B cell (primary cell): ENCODE results near the gene PIMREG. TPM values are rescaled to one million over a fixed set of nuclear protein-coding genes. Genes with fewer than 3 reads are reported as not detected.

Experiments used
- ATAC-seq: fragments of 200-7000 bp; cut with Tn5 transposase; one replicate; pipeline ENCODE4 v1.10.0; 2021; ENCODE audit warnings: low read depth, mild to moderate bottlenecking, moderate number of reproducible peaks, moderate library complexity
- CTCF ChIA-PET: fragments of 350-600 bp; sonication (Branson Sonifier 250); formaldehyde crosslinking; loops from one replicate; lab custom pipeline; 2021; ENCODE audit warnings: antibody characterized with exemption, inconsistent platforms; lab: Charles Lee
- POLR2A ChIA-PET: fragments of 350-600 bp; sonication (Branson Sonifier 250); formaldehyde crosslinking; loops from one replicate; lab custom pipeline; 2021; ENCODE audit warnings: antibody characterized with exemption; lab: Charles Lee
- DNase-seq: peaks from one replicate; pipeline ENCODE4 v3.0.0; 2013
- H2AFZ ChIP-seq: 2 replicates; pipeline ENCODE4 v1.6.1; 2012; ENCODE audit warnings: mild to moderate bottlenecking, low read depth, low read length; ENCODE audit not compliant: insufficient read depth, poor library complexity, severe bottlenecking
- H3K27ac ChIP-seq, 2 donors: 1 replicate in 1 of 2; 2 replicates in 1 of 2; pipeline ENCODE4 v1.5.1; 2012 to 2013; ENCODE audit warnings: low read length in 2 of 2, mild to moderate bottlenecking in 2 of 2, moderate library complexity in 1 of 2
- H3K27me3 ChIP-seq, 4 experiments: fragments of 200-600 bp in 1 of 4; sonication (generic) in 1 of 4; replicated peaks in 1 of 4; 1 replicate in 2 of 4; 2 replicates in 2 of 4; pipeline versions ENCODE4 v1.6.1 to v1.7.0; 2013 to 2016; ENCODE audit warnings: low read length in 3 of 4, mild to moderate bottlenecking in 2 of 4, mixed read lengths in 1 of 4, moderate library complexity in 1 of 4; ENCODE audit not compliant: insufficient read depth in 4 of 4, control insufficient read depth in 3 of 4; ENCODE audit errors: control extremely low read depth in 1 of 4
- H3K36me3 ChIP-seq, 2 experiments: replicated peaks in 1 of 2; 1 replicate in 1 of 2; 2 replicates in 1 of 2; pipeline versions ENCODE4 v1.6.1 to v1.7.1; 2013; ENCODE audit warnings: low read length in 1 of 2; ENCODE audit not compliant: insufficient read depth in 2 of 2, control insufficient read depth in 1 of 2; ENCODE audit errors: control extremely low read depth in 1 of 2, extremely low read depth in 1 of 2
- H3K4me1 ChIP-seq, 2 donors: fragments of 200-600 bp in 1 of 2; sonication (generic) in 1 of 2; 1 replicate in 1 of 2; 2 replicates in 1 of 2; pipeline versions ENCODE4 v1.5.1 to v1.6.1; 2013 to 2017; ENCODE audit warnings: low read length in 2 of 2; ENCODE audit not compliant: control insufficient read depth in 2 of 2, insufficient read depth in 2 of 2
- H3K4me2 ChIP-seq: replicated peaks from 2 replicates; pipeline ENCODE3; 2012; ENCODE audit warnings: mild to moderate bottlenecking, low read depth, low read length; ENCODE audit not compliant: poor library complexity, severe bottlenecking
- H3K4me3 ChIP-seq, 5 experiments: fragments of 200-600 bp in 1 of 5; sonication (generic) in 1 of 5; 1 replicate in 3 of 5; 2 replicates in 2 of 5; pipeline versions ENCODE4 v1.5.1 to v1.7.0; 2011 to 2016; ENCODE audit warnings: low read length in 4 of 5, mild to moderate bottlenecking in 4 of 5, low read depth in 2 of 5, control low read depth in 1 of 5, moderate library complexity in 1 of 5; ENCODE audit not compliant: insufficient read depth in 1 of 5; ENCODE audit errors: control extremely low read depth in 1 of 5, extremely low read depth in 1 of 5
- H3K79me2 ChIP-seq: fragments of 200-600 bp; sonication (generic); one replicate; pipeline ENCODE4 v1.6.0; 2016; ENCODE audit warnings: low read length; ENCODE audit not compliant: control insufficient read depth, insufficient read depth
- H3K9ac ChIP-seq: fragments of 200-600 bp; sonication (generic); 2 replicates; pipeline ENCODE4 v1.6.1; 2017; ENCODE audit warnings: mild to moderate bottlenecking, low read length, moderate library complexity
- H3K9me3 ChIP-seq, 3 donors: one replicate each; pipeline versions ENCODE4 v1.6.1 to v1.7.1; 2013; ENCODE audit warnings: low read length in 2 of 3; ENCODE audit not compliant: control insufficient read depth in 2 of 3, insufficient read depth in 1 of 3; ENCODE audit errors: control extremely low read depth in 1 of 3
- H4K20me1 ChIP-seq: 2 replicates; pipeline ENCODE4 v1.6.0; 2012; ENCODE audit warnings: mild to moderate bottlenecking, low read length; ENCODE audit not compliant: insufficient read depth, control insufficient read depth, poor library complexity, severe bottlenecking
- H3K27ac Mint-ChIP-seq: one replicate; pipeline ENCODE4 v1.8.0; 2021; ENCODE audit warnings: mixed read lengths
- H3K27me3 Mint-ChIP-seq: one replicate; pipeline ENCODE4 v1.8.0; 2021; ENCODE audit warnings: mixed read lengths
- H3K4me1 Mint-ChIP-seq: one replicate; pipeline ENCODE4 v1.8.0; 2021; ENCODE audit warnings: mixed read lengths
- H3K4me3 Mint-ChIP-seq: one replicate; pipeline ENCODE4 v1.8.0; 2021; ENCODE audit warnings: mixed read lengths
- H3K9me3 Mint-ChIP-seq: one replicate; pipeline ENCODE4 v1.8.0; 2022; ENCODE audit warnings: mixed read lengths; ENCODE audit not compliant: insufficient read depth
- EZH2 ChIP-seq: IDR thresholded peaks from 2 replicates; pipeline ENCODE4 v1.6.1; 2012; ENCODE audit warnings: borderline replicate concordance, low read depth, mild to moderate bottlenecking, moderate library complexity, low read length; ENCODE audit not compliant: insufficient read depth, poor library complexity, severe bottlenecking
- WGBS: methylation state at CpG from one replicate; pipeline ENCODE4 v1.1.5; 2013; ENCODE audit warnings: missing lambda C conversion rate; ENCODE audit not compliant: insufficient coverage; 5-methylcytosine and 5-hydroxymethylcytosine counted together
- intact Hi-C: fragments of 100-400 bp; cut with micrococcal nuclease; formaldehyde crosslinking; loops from one replicate; pipeline ENCODE4 v1.10.0; 2022
- polyA plus RNA-seq: library from polyadenylated mRNA; depleted of rRNA; stranded (reverse); fragments of >200 nt; gene quantifications from 2 replicates; pipeline ENCODE4 v1.2.3, GENCODE V29; 2012
- total RNA-seq, 2 donors: library from RNA; stranded (reverse); fragments of 120-200 nt in 1 of 2; gene quantifications; 1 replicate in 1 of 2; 2 replicates in 1 of 2; pipeline versions ENCODE4 v1.2.3 to v1.2.4, GENCODE V29; 2013 to 2022
- TF ChIP-seq, protein P1 (sequence below): fragments of 200-600 bp; IDR thresholded peaks from one replicate; pipeline ENCODE4 v1.8.0; 2022; ENCODE audit warnings: antibody characterized with exemption, mild to moderate bottlenecking

Gene PIMREG
- total and polyA plus RNA-seq, 2 donors (not counting 1 experiment from before 2014, with no cell fraction given), result 0.21 TPM; not detected in 1

DNA sequence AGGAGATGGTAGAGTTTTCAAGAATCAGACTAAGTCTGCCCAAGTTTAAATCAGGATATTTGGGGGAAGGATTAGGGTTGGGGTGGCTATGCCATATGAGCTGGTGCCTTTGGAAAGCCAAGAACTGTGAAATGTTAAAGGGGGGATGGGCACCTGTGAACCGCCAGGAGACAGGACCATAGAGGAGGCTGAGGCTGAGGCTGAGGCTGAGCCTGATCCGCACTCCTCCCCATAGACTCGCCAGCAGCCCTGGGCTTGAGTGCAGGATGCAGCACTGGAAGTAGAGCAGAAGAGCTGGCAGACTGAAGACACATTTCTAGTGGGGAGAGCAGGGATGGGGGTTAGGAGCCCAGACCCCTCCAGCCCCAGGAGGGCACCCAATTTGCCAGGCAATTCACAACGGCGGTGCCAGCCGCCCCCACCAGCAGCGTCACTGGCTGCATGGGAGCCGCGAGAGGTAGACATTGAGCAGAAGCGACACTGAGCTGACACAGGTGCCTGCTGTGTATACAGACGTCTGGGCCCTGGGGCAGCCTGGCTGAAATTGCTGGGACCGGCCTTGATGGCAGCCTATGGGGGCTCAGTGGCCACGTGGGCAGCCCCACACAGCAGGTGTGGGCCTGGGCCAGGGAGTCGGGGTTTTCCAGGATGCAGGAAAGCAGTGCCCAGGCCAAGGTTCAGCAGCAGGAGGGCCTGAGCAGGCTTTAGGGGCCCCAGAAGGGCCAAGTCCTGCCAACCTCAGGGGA is 9.2 kb downstream of the PIMREG start:
- no peaks in the 10 kb centered on the region for H3K36me3 ChIP-seq
- H3K4me1 ChIP-seq, result peaks cover 6 to 10% of the 10 kb centered on the region in 2 donors
- H3K4me2 ChIP-seq, result no peak overlapping the region
- H3K4me1 Mint-ChIP-seq, result peaks cover 37% of the 10 kb centered on the region
- H3K9me3 Mint-ChIP-seq, result no peaks in the 10 kb centered on the region
- no peak overlapping the region for H2AFZ ChIP-seq
- DNase-seq (no peak), ATAC-seq (no peak)
- H3K9ac ChIP-seq, result no peak overlapping the region
- no peaks in the 10 kb centered on the region for H3K27me3 Mint-ChIP-seq
- CTCF ChIA-PET, result interaction anchor here (0.6 to 3.5 kb wide), 3 partner anchors 17 to 29 kb away, joined by 3 to 13 read pairs (median 5); no protein-coding TSS in a partner anchor
- H3K4me3 ChIP-seq, result no peak overlapping the region
- H3K4me3 Mint-ChIP-seq, result peak overlapping the region; percentile 54
- H4K20me1 ChIP-seq, result no peaks in the 10 kb centered on the region
- H3K9me3 ChIP-seq, result peaks cover 0 to 8% (median 0%) of the 10 kb centered on the region in 3 donors
- TF ChIP-seq, protein P1, sequence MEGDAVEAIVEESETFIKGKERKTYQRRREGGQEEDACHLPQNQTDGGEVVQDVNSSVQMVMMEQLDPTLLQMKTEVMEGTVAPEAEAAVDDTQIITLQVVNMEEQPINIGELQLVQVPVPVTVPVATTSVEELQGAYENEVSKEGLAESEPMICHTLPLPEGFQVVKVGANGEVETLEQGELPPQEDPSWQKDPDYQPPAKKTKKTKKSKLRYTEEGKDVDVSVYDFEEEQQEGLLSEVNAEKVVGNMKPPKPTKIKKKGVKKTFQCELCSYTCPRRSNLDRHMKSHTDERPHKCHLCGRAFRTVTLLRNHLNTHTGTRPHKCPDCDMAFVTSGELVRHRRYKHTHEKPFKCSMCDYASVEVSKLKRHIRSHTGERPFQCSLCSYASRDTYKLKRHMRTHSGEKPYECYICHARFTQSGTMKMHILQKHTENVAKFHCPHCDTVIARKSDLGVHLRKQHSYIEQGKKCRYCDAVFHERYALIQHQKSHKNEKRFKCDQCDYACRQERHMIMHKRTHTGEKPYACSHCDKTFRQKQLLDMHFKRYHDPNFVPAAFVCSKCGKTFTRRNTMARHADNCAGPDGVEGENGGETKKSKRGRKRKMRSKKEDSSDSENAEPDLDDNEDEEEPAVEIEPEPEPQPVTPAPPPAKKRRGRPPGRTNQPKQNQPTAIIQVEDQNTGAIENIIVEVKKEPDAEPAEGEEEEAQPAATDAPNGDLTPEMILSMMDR, result no peak
- no peak for TF ChIP-seq EZH2
- H3K27me3 ChIP-seq, result no peaks in the 10 kb centered on the region
- H3K27ac Mint-ChIP-seq, result peak overlapping the region; percentile 73
- intact Hi-C loops, result no loop called here
- WGBS, result 83% methylated on average over 13 of the region's 14 CpGs
- peak overlapping the region in 1 of 2 donors; percentile 26 for H3K27ac ChIP-seq
- POLR2A ChIA-PET, result interaction anchor here (0.6 kb wide), 1 partner anchor 10 kb away, joined by 7 read pairs; no protein-coding TSS in a partner anchor
- no peaks in the 10 kb centered on the region for H3K79me2 ChIP-seq
